Measurements from ENCODE around the gene IRF2.

The IRF2 gene

GRCh38 chr4:184450045-184450444, 24.3 kb downstream of the IRF2 start:
- DNase-seq, result no peak

GRCh38 chr4:184448821-184449220, 25.5 kb downstream of the IRF2 start:
- no peak for DNase-seq

GRCh38 chr4:184448141-184448540, 26.2 kb downstream of the IRF2 start:
- DNase-seq, result no peak

- no peak for DNase-seq
Observed at GRCh38 chr4:184447664-184448063, 26.7 kb downstream of the IRF2 start.

- DNase-seq, result no peak
Observed at GRCh38 chr4:184446132-184446658, 28.2 kb downstream of the IRF2 start.

GRCh38 chr4:184444953-184445309, 29.4 kb downstream of the IRF2 start:
- DNase-seq, result no peak

- DNase-seq, result no peak
Observed at GRCh38 chr4:184444215-184444952, 30.0 kb downstream of the IRF2 start.

GRCh38 chr4:184443318-184443717, 31.0 kb downstream of the IRF2 start:
- no peak for DNase-seq

- DNase-seq, result no peak
Observed at GRCh38 chr4:184442314-184442635, 32.1 kb downstream of the IRF2 start.

- no peak for DNase-seq
Observed at GRCh38 chr4:184441461-184442313, 32.7 kb downstream of the IRF2 start.

- DNase-seq, result no peak
Observed at GRCh38 chr4:184440595-184441358, 33.6 kb downstream of the IRF2 start.

GRCh38 chr4:184439856-184440594, 34.3 kb downstream of the IRF2 start:
- DNase-seq, result no peak

GRCh38 chr4:184439386-184439785, 35.0 kb downstream of the IRF2 start:
- DNase-seq, result no peak

GRCh38 chr4:184438375-184438774, 36.0 kb downstream of the IRF2 start:
- DNase-seq, result no peak

- no peak for DNase-seq
Observed at GRCh38 chr4:184437565-184438265, 36.6 kb downstream of the IRF2 start.

- no peak for DNase-seq
Observed at GRCh38 chr4:184434501-184435066, 39.8 kb downstream of the IRF2 start.

- no peak for DNase-seq
Observed at GRCh38 chr4:184434021-184434420, 40.3 kb downstream of the IRF2 start.

GRCh38 chr4:184433258-184433892, 41.0 kb downstream of the IRF2 start:
- no peak for DNase-seq

- no peak for DNase-seq
Observed at GRCh38 chr4:184432127-184432922, 42.0 kb downstream of the IRF2 start.

- no peak for DNase-seq
Observed at GRCh38 chr4:184430163-184430562, 44.2 kb downstream of the IRF2 start.

Measured in NCI-H2171 treated with DMSO at 0.1 percent for 48 hours (cell line).